CD14-positive monocyte (primary cell): Measurements from ENCODE around the gene SELENOO. TPM values are rescaled to one million over a fixed set of nuclear protein-coding genes. Genes with fewer than 3 reads are reported as not detected.

ENCODE experiments used
- DNase-seq, 3 donors: peaks; one replicate each; pipeline ENCODE4 v3.0.0-alpha.2; 2011 to 2022
- H2AFZ ChIP-seq: 2 replicates; pipeline ENCODE4 v1.6.0; 2012; ENCODE audit warnings: mild to moderate bottlenecking, low read depth, low read length, inconsistent platforms; ENCODE audit not compliant: insufficient read depth, poor library complexity, severe bottlenecking
- H3K27ac ChIP-seq, 2 donors: 1 replicate in 1 of 2; 2 replicates in 1 of 2; pipeline ENCODE4 v1.5.1; 2012 to 2013; ENCODE audit warnings: low read length in 2 of 2, control low read depth in 1 of 2, inconsistent platforms in 1 of 2, low read depth in 1 of 2, mild to moderate bottlenecking in 1 of 2
- H3K27me3 ChIP-seq, 2 donors: one replicate each; pipeline versions ENCODE4 v1.6.0 to v1.6.1; 2011 to 2013; ENCODE audit warnings: low read length in 2 of 2; ENCODE audit not compliant: control insufficient read depth in 2 of 2, insufficient read depth in 2 of 2
- H3K36me3 ChIP-seq, 2 donors: replicated peaks in 1 of 2; 1 replicate in 1 of 2; 2 replicates in 1 of 2; pipeline versions ENCODE4 v1.5.1 to v1.6.1; 2012 to 2013; ENCODE audit warnings: low read length in 2 of 2, control low read depth in 1 of 2, inconsistent platforms in 1 of 2, mild to moderate bottlenecking in 1 of 2; ENCODE audit not compliant: insufficient read depth in 2 of 2, control insufficient read depth in 1 of 2
- H3K4me1 ChIP-seq, 2 donors: 1 replicate in 1 of 2; 2 replicates in 1 of 2; pipeline versions ENCODE4 v1.5.1 to v1.6.1; 2012 to 2013; ENCODE audit warnings: low read length in 2 of 2, control low read depth in 1 of 2, inconsistent platforms in 1 of 2, mild to moderate bottlenecking in 1 of 2, moderate library complexity in 1 of 2; ENCODE audit not compliant: insufficient read depth in 2 of 2, control insufficient read depth in 1 of 2
- H3K4me2 ChIP-seq: replicated peaks from 2 replicates; pipeline ENCODE3; 2012; ENCODE audit warnings: low read length, moderate library complexity, mild to moderate bottlenecking; ENCODE audit not compliant: poor library complexity, severe bottlenecking; ENCODE audit errors: extremely low read depth
- H3K4me3 ChIP-seq, 3 experiments: fragments of 200-600 bp in 1 of 3; sonication (generic) in 1 of 3; replicated peaks in 1 of 3; 1 replicate in 2 of 3; 2 replicates in 1 of 3; pipeline ENCODE4 v1.5.1; 2011 to 2013; ENCODE audit warnings: low read length in 3 of 3, mild to moderate bottlenecking in 3 of 3, control low read depth in 2 of 3, low read depth in 2 of 3, inconsistent platforms in 1 of 3, moderate library complexity in 1 of 3
- H3K79me2 ChIP-seq: 2 replicates; pipeline ENCODE4 v1.6.0; 2012; ENCODE audit warnings: mild to moderate bottlenecking, control low read depth, inconsistent platforms, low read length, moderate library complexity; ENCODE audit not compliant: insufficient read depth
- H3K9ac ChIP-seq: 2 replicates; pipeline ENCODE4 v1.6.0; 2017; ENCODE audit warnings: low read length, mild to moderate bottlenecking; ENCODE audit not compliant: insufficient read depth, poor library complexity, severe bottlenecking
- H3K9me3 ChIP-seq, 2 donors: replicated peaks in 1 of 2; 1 replicate in 1 of 2; 2 replicates in 1 of 2; pipeline versions ENCODE4 v1.5.1 to v1.6.1; 2012 to 2013; ENCODE audit warnings: low read length in 2 of 2, control low read depth in 1 of 2; ENCODE audit not compliant: control insufficient read depth in 1 of 2, insufficient read depth in 1 of 2
- H4K20me1 ChIP-seq: 2 replicates; pipeline ENCODE4 v1.6.0; 2012; ENCODE audit warnings: mild to moderate bottlenecking, low read length, control low read depth, moderate library complexity; ENCODE audit not compliant: insufficient read depth
- H3K27ac Mint-ChIP-seq, 7 donors: one replicate each; pipeline ENCODE4 v1.8.0; 2020; ENCODE audit warnings: mild to moderate bottlenecking in 7 of 7, mixed read lengths in 7 of 7, moderate library complexity in 6 of 7, inconsistent platforms in 2 of 7
- H3K27me3 Mint-ChIP-seq, 3 donors: one replicate each; pipeline ENCODE4 v1.8.0; 2021 to 2022; ENCODE audit warnings: low read depth in 3 of 3, mild to moderate bottlenecking in 3 of 3, mixed read lengths in 3 of 3, moderate library complexity in 3 of 3, inconsistent platforms in 1 of 3
- H3K36me3 Mint-ChIP-seq, 2 donors: one replicate each; pipeline ENCODE4 v1.8.0; 2020; ENCODE audit warnings: mixed read lengths in 2 of 2, inconsistent platforms in 1 of 2, mild to moderate bottlenecking in 1 of 2
- H3K4me1 Mint-ChIP-seq: one replicate; pipeline ENCODE4 v1.8.0; 2020; ENCODE audit warnings: mild to moderate bottlenecking, mixed read lengths
- H3K4me3 Mint-ChIP-seq, 2 donors: one replicate each; pipeline ENCODE4 v1.8.0; 2020; ENCODE audit warnings: mild to moderate bottlenecking in 2 of 2, mixed read lengths in 2 of 2, moderate library complexity in 1 of 2
- H3K9me3 Mint-ChIP-seq, 7 donors: one replicate each; pipeline ENCODE4 v1.8.0; 2020 to 2022; ENCODE audit warnings: mixed read lengths in 7 of 7, mild to moderate bottlenecking in 6 of 7, moderate library complexity in 6 of 7, inconsistent platforms in 2 of 7
- CTCF ChIP-seq: fragments of 200-600 bp; IDR thresholded peaks from one replicate; pipeline ENCODE4 v1.8.0; 2022; ENCODE audit warnings: antibody characterized with exemption, mild to moderate bottlenecking
- WGBS: methylation state at CpG from one replicate; pipeline ENCODE4 v1.1.5; 2013; ENCODE audit warnings: missing lambda C conversion rate; ENCODE audit not compliant: insufficient coverage; 5-methylcytosine and 5-hydroxymethylcytosine counted together
- intact Hi-C, 2 donors: fragments of 100-400 bp; cut with micrococcal nuclease; formaldehyde crosslinking; loops; one replicate each; pipeline versions ENCODE4 v1.15.0 to v1.15.1; 2023
- polyA plus RNA-seq, 3 donors: library from polyadenylated mRNA; depleted of rRNA in 1 of 3; unstranded in 2 of 3; stranded (reverse) in 1 of 3; fragments of 300-500 nt in 2 of 3; fragments of >200 nt in 1 of 3; fragmentation: Illumina TruSeq in 2 of 3; gene quantifications; 1 replicate in 2 of 3; 2 replicates in 1 of 3; pipeline ENCODE4 v1.2.3, GENCODE V29; 2012 to 2021

Gene SELENOO
- polyA plus RNA-seq, 3 donors, result 2.7 to 76.9 (median 8.7) TPM

GRCh38 chr22:50196256-50196655, 4.6 kb upstream of the SELENOO start:
- Histone ChIP-seq H2AFZ (no peak overlapping the region), H3K9me3 (no peaks in the 10 kb centered on the region), H4K20me1 (peaks cover 19% of the 10 kb centered on the region), H3K4me3 (no peak overlapping the region), H3K36me3 (peaks cover 51 to 67% of the 10 kb centered on the region in 2 donors), H3K79me2 (peaks cover 45% of the 10 kb centered on the region), H3K4me1 (peaks cover 28 to 37% of the 10 kb centered on the region in 2 donors), H3K4me2 (no peak overlapping the region), H3K27ac (peak overlapping the region in 1 of 2 donors; percentile 20), H3K9ac (no peak overlapping the region), H3K27me3 (no peaks in the 10 kb centered on the region)
- intact Hi-C loops, result no loop called here
- H3K4me1 Mint-ChIP-seq, result peaks cover 26% of the 10 kb centered on the region
- no peaks in the 10 kb centered on the region for H3K9me3 Mint-ChIP-seq
- WGBS, result 96% methylated on average over 18 of the region's 18 CpGs
- peak overlapping the region in 4 of 7 donors; percentile 25 to 77 (median 48) for H3K27ac Mint-ChIP-seq
- peaks cover 0 to 3% (median 0%) of the 10 kb centered on the region in 3 donors for H3K27me3 Mint-ChIP-seq
- no peak overlapping the region for H3K4me3 Mint-ChIP-seq
- DNase-seq, result no peak
- peaks cover 44 to 66% of the 10 kb centered on the region in 2 donors for H3K36me3 Mint-ChIP-seq
- TF ChIP-seq CTCF, result no peak

GRCh38 chr22:50197000-50197800, 3.6 kb upstream of the SELENOO start:
- Mint-ChIP-seq H3K4me3 (no peak overlapping the region), H3K27ac (no peak overlapping the region), H3K9me3 (no peaks in the 10 kb centered on the region), H3K4me1 (peaks cover 21% of the 10 kb centered on the region), H3K36me3 (peaks cover 43 to 67% of the 10 kb centered on the region in 2 donors), H3K27me3 (peaks cover 0 to 3% (median under 1%) of the 10 kb centered on the region in 3 donors)
- no peak overlapping the region for H3K27ac ChIP-seq
- no peaks in the 10 kb centered on the region for H3K9me3 ChIP-seq
- H4K20me1 ChIP-seq, result peaks cover 28% of the 10 kb centered on the region
- peaks cover 47% of the 10 kb centered on the region for H3K79me2 ChIP-seq
- peaks cover 51 to 67% of the 10 kb centered on the region in 2 donors for H3K36me3 ChIP-seq
- no peak overlapping the region for H2AFZ ChIP-seq
- no peak overlapping the region for H3K4me3 ChIP-seq
- intact Hi-C loops, result no loop called here
- no peak overlapping the region for H3K9ac ChIP-seq
- WGBS, result 98% methylated on average over 19 of the region's 23 CpGs
- H3K4me1 ChIP-seq, result peaks cover 25 to 38% of the 10 kb centered on the region in 2 donors
- TF ChIP-seq CTCF, result no peak
- DNase-seq, result no peak
- no peaks in the 10 kb centered on the region for H3K27me3 ChIP-seq
- H3K4me2 ChIP-seq, result no peak overlapping the region
